Right atrium auricular region (tissue), 2 donors: ENCODE measurements around the gene PDF. TPM values are rescaled to one million over a fixed set of nuclear protein-coding genes. Genes with fewer than 3 reads are reported as not detected.
A peak's percentile ranks its signal among the peaks of the same experiment; 100 is the strongest.

ENCODE experiments used
- DNase-seq: peaks from one replicate; pipeline ENCODE4 v3.0.0-alpha.2; 2019; ENCODE audit warnings: low spot score
- H3K27ac ChIP-seq, 2 donors: fragments of 200-600 bp; sonication (generic); 1 replicate in 1 of 2; 2 replicates in 1 of 2; pipeline ENCODE4 v1.5.1; 2016 to 2019
- H3K27me3 ChIP-seq, 2 donors: fragments of 200-600 bp; sonication (generic); one replicate each; pipeline versions ENCODE4 v1.5.1 to v1.6.0; 2017 to 2019
- H3K36me3 ChIP-seq: fragments of 200-600 bp; sonication (generic); one replicate; pipeline ENCODE4 v1.5.1; 2016
- H3K4me1 ChIP-seq, 2 donors: fragments of 200-600 bp; sonication (generic); one replicate each; pipeline versions ENCODE4 v1.5.1 to v1.6.0; 2017 to 2019
- H3K4me3 ChIP-seq, 2 donors: fragments of 200-600 bp; sonication (generic); 1 replicate in 1 of 2; 2 replicates in 1 of 2; pipeline ENCODE4 v1.5.1; 2017 to 2019; ENCODE audit warnings: mild to moderate bottlenecking in 1 of 2, moderate library complexity in 1 of 2
- H3K9me3 ChIP-seq, 2 donors: fragments of 200-600 bp; sonication (generic); one replicate each; pipeline ENCODE4 v1.5.1; 2019
- CTCF ChIP-seq, 2 donors: fragments of 200-600 bp; sonication (generic); IDR thresholded peaks; one replicate each; pipeline ENCODE4 v1.5.1; 2019; ENCODE audit warnings: antibody characterized with exemption in 2 of 2
- total RNA-seq, 2 donors: library from RNA; depleted of rRNA; stranded (reverse); fragments of >200 nt; gene quantifications; one replicate each; pipeline ENCODE4 v1.1.0, GENCODE V29; 2016

Gene PDF
- total RNA-seq, 2 donors from 2014 or later: 11.8 to 12.8 TPM

GRCh38 chr16:69339289-69340094, 9.1 kb upstream of the PDF start, which contains the start of the genes COG8 and NIP7:
COG8 (minus strand) TSS chr16:69339564; CDS start chr16:69339552, 12 bp downstream.
NIP7 (plus strand) TSS chr16:69339772; CDS start chr16:69339830, 58 bp downstream.
- DNase-seq: peak; percentile 98
- peak; percentile 76 to 88 for TF ChIP-seq CTCF (IDR thresholded peaks at IDR 0.05)
- Histone ChIP-seq H3K36me3 (peaks cover 28% of the 10 kb centered on the region), H3K4me1 (peaks cover 0 to 28% of the 10 kb centered on the region in 2 donors), H3K27ac (peak within 1 kb of the TSS; percentile 91), H3K4me3 (peak within 1 kb of the TSS; percentile 82 to 96), H3K27me3 (no peaks in the 10 kb centered on the region), H3K9me3 (no peaks in the 10 kb centered on the region)

- H3K36me3 ChIP-seq: peaks cover 36% of the 10 kb centered on the region
- no peak for DNase-seq
Observed at GRCh38 chr16:69338557-69339288, 8.3 kb upstream of the PDF start.

GRCh38 chr16:69334696-69335095, 4.3 kb upstream of the PDF start:
- TF ChIP-seq CTCF (IDR thresholded peaks at IDR 0.05): no peak
- no peaks in the 10 kb centered on the region for H3K9me3 ChIP-seq
- H3K4me1 ChIP-seq: peaks cover 0 to 28% of the 10 kb centered on the region in 2 donors
- no peaks in the 10 kb centered on the region for H3K27me3 ChIP-seq
- peaks cover 49% of the 10 kb centered on the region for H3K36me3 ChIP-seq
- DNase-seq: no peak
- H3K27ac ChIP-seq: no peak overlapping the region
- H3K4me3 ChIP-seq: no peak overlapping the region

More at GRCh38 chr16:69338557-69339288, 8.3 kb upstream of the PDF start:
- H3K4me1 ChIP-seq: peaks cover 0 to 28% of the 10 kb centered on the region in 2 donors
- H3K27ac ChIP-seq: peak overlapping the region; percentile 91
- no peaks in the 10 kb centered on the region for H3K27me3 ChIP-seq
- no peaks in the 10 kb centered on the region for H3K9me3 ChIP-seq
- no peak for TF ChIP-seq CTCF (IDR thresholded peaks at IDR 0.05)
- peak overlapping the region; percentile 82 to 96 for H3K4me3 ChIP-seq

GRCh38 chr16:69329369-69330285, 761 bp downstream of the PDF start:
- Histone ChIP-seq H3K4me3 (peak overlapping the region; percentile 85 to 96), H3K9me3 (no peaks in the 10 kb centered on the region), H3K36me3 (peaks cover 47% of the 10 kb centered on the region), H3K4me1 (peaks cover 0 to 44% of the 10 kb centered on the region in 2 donors), H3K27ac (peak overlapping the region; percentile 85 to 89), H3K27me3 (no peaks in the 10 kb centered on the region)
- no peak for DNase-seq
- no peak for TF ChIP-seq CTCF (IDR thresholded peaks at IDR 0.05)

GRCh38 chr16:69328854-69329316, 1.5 kb downstream of the PDF start:
- H3K27me3 ChIP-seq: no peaks in the 10 kb centered on the region
- no peak for TF ChIP-seq CTCF (IDR thresholded peaks at IDR 0.05)
- H3K9me3 ChIP-seq: no peaks in the 10 kb centered on the region
- H3K4me1 ChIP-seq: peaks cover 0 to 49% of the 10 kb centered on the region in 2 donors
- H3K27ac ChIP-seq: no peak overlapping the region
- no peak for DNase-seq
- H3K36me3 ChIP-seq: peaks cover 47% of the 10 kb centered on the region
- H3K4me3 ChIP-seq: no peak overlapping the region
